ENCODE measurements around the gene MAN1A2.
"Not testable (repeated sequence)": the region's sequence is repeated elsewhere in the genome, so short reads cannot be mapped to it uniquely, and the experiment has no call there.

Gene MAN1A2

GRCh38 chr1:117396636-117397035 lies 29.4 kb downstream of the MAN1A2 start:
- no peak for DNase-seq

DNA sequence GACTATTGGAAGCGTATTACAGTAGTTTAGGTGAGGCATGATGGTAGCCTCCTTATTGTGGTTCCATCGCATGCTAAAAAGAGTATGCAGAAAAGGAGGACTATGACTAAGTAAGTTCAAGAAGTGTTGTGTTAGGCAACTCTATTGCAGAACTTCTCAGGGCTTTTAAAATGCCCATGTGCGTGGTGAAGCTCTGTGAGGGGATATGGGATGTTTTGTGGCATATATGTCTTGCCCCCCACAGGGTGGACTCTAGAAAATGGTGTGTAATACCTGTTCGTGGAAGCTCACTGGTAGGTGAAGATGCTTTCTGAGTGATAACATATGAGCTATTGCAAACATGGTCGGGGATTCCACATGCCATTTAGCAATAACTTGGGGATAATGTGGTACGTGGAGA lies 31.7 kb downstream of the MAN1A2 start:
- no peak for DNase-seq

DNA sequence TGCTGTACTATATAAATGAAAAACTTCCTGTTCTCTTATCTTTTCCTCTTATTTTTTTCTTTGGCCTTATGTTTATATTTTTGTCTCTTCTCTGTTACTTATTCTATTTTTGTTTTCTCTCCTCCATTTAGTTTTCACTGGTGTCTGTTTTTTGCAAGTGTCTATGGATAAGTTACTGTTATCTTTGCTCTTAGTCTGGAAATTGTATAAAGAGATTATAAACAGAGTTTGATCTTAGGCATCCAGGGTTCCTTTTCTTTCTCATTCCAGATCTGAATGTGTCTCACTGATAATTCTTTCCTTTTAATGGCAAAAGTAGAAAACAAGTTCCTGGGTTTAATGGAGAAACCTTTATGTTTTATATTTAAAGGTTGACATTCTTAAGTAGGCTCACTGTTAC lies 34.5 kb downstream of the MAN1A2 start:
- no peak for DNase-seq

GRCh38 chr1:117403597-117403996 lies 36.3 kb downstream of the MAN1A2 start:
- no peak for DNase-seq

GRCh38 chr1:117405042-117405441 lies 37.8 kb downstream of the MAN1A2 start:
- no peak for DNase-seq

GRCh38 chr1:117412472-117412871 lies 45.2 kb downstream of the MAN1A2 start:
- DNase-seq: no peak

- DNase-seq: no peak
Observed at GRCh38 chr1:117413412-117413811, 46.2 kb downstream of the MAN1A2 start.

- no peak for DNase-seq
Observed at GRCh38 chr1:117414943-117415342, 47.7 kb downstream of the MAN1A2 start.

GRCh38 chr1:117416004-117416403 lies 48.8 kb downstream of the MAN1A2 start:
- DNase-seq: no peak

GRCh38 chr1:117416546-117417125 lies 49.4 kb downstream of the MAN1A2 start:
- DNase-seq: no peak

DNA sequence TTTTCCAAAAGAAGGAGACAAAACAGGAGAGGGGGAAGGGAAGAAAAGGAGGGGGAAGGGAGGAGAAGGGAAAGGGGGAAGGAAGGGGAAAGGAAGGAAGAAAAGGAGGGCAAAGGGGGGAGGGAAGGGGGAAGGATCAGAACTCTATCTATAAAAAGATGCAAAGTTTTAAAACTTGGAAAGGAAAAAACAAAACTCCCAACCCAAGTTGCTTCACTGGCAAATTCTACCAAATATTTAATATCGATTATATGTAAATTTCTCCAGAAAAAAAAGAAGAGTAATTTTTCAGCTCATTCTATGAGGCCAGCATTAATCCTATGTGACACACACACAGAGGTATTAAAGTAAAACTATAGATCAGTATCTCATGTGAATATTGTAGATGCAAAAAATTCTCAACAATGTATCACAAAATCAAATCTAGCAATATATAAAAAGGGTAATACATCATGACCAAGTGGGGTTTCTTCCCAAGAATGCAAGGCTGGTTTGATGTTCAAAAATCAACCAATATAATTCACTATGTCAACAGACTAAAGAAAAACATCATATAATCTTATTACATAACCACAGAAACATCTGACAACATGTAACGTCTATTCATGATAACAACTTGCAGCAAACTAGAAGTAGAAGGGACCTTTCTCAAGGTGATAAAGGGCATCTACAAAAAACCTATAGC lies 57.9 kb downstream of the MAN1A2 start:
- DNase-seq: no peak

GRCh38 chr1:117427297-117427696 lies 60.0 kb downstream of the MAN1A2 start:
- no peak for DNase-seq

- DNase-seq: no peak
Observed at GRCh38 chr1:117433943-117434342, 66.7 kb downstream of the MAN1A2 start.

DNA sequence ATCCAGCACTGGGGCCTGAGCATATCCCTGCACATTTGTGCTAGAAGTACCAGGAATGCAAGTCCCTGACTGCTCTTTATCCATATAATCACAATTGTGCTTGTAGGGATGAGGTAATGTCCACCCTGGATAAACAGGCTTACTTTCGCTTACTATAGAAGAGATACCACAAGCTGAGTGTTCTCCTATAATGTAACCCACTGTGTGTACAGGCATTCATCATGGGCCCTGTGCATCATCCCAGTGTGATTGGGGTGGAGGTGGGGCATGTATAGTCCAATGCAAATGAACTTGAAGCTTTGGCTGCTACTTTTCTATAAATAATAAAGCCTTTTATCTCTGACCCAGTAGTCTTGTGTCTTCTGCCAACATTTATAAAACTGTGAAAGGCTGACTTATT lies 69.3 kb downstream of the MAN1A2 start:
- peak in 17 of 56 donors; percentile 0 to 45 (median 9) for DNase-seq

DNA sequence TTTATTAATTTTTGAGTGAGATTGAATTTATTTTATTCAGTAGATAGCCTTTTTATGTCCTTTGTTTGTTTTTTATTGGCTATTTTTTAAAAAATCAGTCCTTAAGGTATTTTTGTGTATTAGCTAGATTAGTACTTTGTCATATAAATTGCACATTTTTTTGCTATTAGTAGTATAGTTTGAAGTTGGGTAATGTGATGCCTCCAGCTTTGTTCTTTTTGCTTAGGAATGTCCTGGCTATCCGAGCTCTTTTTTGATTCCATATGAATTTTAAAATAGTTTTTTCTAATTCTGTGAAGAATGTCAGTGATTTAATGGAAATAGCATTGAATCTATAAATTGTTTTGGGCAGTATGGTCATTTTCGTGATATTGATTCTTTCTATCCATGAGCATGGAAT lies 80.4 kb downstream of the MAN1A2 start:
- no peak for DNase-seq

- no peak for DNase-seq
Observed at GRCh38 chr1:117452216-117452615, 85.0 kb downstream of the MAN1A2 start.

- no peak for DNase-seq
Observed at GRCh38 chr1:117453958-117454357, 86.7 kb downstream of the MAN1A2 start.

DNA sequence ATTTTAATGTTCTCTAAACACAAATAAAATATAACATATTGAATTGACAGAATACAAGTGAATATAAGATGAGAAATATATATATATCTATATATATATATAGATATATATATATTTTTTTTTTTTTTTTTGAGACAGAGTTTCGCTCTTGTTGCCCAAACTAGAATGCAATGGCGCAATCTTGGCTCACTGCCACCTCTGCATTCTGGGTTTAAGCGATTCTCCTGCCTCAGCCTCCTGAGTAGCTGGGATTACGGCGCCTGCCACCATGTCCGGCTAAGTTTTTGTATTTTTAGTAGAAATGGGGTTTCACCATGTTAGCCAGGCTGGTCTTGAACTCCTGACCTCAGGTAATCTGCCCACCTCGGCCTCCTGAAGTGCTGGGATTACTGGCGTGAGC lies 91.2 kb downstream of the MAN1A2 start:
- not testable (repeated sequence) for DNase-seq

DNA sequence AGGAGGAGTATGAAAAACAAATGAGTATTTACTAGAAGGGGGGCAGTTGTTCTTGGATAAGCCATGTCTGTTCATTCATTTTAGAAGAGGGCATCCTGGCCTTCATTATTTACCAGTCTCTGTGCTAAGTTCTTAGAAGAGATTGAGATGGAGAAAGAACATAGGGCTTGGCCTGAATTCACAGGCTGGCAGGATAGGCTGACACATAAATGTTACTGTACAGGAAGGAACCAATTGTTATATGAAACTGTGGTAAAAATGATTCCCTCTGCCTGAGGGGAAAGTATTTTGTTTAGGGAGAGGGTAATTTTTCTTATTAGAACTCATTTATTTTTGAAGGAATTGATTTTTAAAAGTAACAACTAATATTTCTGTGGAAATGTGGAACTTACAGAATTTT lies 99.5 kb downstream of the MAN1A2 start:
- no peak for DNase-seq

- no peak for DNase-seq
Observed at GRCh38 chr1:117467336-117467735, 100.1 kb downstream of the MAN1A2 start.

DNA sequence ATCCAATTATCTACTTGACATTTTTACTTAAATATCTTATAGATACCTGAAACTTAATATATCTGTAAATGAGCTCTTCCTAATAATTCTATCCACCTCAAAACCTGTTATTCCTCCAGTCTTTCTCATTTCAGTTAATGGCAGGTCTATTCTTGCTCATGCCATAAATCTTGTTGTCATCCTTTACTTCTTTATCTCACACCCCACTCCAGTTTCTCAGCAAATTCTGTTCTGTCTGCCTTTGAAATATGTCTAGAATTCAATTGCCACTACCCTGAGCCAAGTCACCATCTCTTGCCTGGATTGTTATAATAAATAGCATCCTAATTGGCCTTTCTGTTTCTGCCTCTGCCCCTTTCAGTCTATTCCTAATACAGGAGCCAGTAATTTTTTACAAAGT lies 105.8 kb downstream of the MAN1A2 start:
- DNase-seq: no peak

GRCh38 chr1:117475495-117475894 lies 108.2 kb downstream of the MAN1A2 start:
- not testable (repeated sequence) for DNase-seq

- no peak for DNase-seq
Observed at GRCh38 chr1:117479086-117479485, 111.8 kb downstream of the MAN1A2 start.

GRCh38 chr1:117481410-117481809 lies 114.2 kb downstream of the MAN1A2 start:
- no peak for DNase-seq

Data from nucleus accumbens (tissue), 56 donors.